ENCODE measurements around the gene PLXNA2. TPM values are rescaled to one million over a fixed set of nuclear protein-coding genes. Genes with fewer than 3 reads are reported as not detected.

PLXNA2 gene
- total and polyA plus RNA-seq, 2 donors (not counting 1 experiment from before 2014, with no cell fraction given), result 0.31 to 1.2 TPM

DNA sequence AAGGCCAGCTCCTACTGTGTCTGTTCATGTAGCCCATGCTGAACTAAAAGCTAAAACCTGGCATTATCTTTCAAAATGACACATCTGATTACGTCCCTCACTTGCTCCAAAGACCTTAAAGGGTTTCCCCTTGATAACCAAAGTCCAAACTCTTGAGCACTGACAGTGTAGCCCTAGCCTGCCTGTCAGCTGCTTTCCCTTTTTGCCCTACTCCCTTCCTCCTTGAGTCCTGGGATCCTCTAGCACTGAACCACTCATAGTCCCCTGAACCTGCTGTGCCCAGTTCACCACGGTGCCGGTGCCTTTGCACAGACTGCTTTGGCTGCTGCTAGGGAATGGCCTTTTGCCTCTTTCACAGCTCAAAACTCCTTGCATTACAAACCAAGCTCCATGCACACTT, 67.5 kb downstream of the PLXNA2 start:
- CTCF ChIA-PET, result no interaction called here
- no peak for ATAC-seq (ENCODE audit: low read depth)
- Mint-ChIP-seq H3K4me3 (no peak overlapping the region), H3K27ac (no peak overlapping the region), H3K9me3 (ENCODE audit: insufficient read depth) (no peaks in the 10 kb centered on the region), H3K4me1 (no peaks in the 10 kb centered on the region), H3K27me3 (peaks cover 10% of the 10 kb centered on the region)
- no peak overlapping the region for H3K4me2 ChIP-seq (replicated peaks; ENCODE audit: low read depth, low read length, poor library complexity, severe bottlenecking)
- POLR2A ChIA-PET, result no interaction called here
- no peak overlapping the region for H3K27ac ChIP-seq (ENCODE audit: low read length in 2 of 2)
- TF ChIP-seq EZH2 (IDR thresholded peaks at IDR 0.05; ENCODE audit: borderline replicate concordance, insufficient read depth, low read depth, low read length, poor library complexity, severe bottlenecking), result no peak
- TF ChIP-seq, protein P1, sequence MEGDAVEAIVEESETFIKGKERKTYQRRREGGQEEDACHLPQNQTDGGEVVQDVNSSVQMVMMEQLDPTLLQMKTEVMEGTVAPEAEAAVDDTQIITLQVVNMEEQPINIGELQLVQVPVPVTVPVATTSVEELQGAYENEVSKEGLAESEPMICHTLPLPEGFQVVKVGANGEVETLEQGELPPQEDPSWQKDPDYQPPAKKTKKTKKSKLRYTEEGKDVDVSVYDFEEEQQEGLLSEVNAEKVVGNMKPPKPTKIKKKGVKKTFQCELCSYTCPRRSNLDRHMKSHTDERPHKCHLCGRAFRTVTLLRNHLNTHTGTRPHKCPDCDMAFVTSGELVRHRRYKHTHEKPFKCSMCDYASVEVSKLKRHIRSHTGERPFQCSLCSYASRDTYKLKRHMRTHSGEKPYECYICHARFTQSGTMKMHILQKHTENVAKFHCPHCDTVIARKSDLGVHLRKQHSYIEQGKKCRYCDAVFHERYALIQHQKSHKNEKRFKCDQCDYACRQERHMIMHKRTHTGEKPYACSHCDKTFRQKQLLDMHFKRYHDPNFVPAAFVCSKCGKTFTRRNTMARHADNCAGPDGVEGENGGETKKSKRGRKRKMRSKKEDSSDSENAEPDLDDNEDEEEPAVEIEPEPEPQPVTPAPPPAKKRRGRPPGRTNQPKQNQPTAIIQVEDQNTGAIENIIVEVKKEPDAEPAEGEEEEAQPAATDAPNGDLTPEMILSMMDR (IDR thresholded peaks at IDR 0.05), result no peak
- H4K20me1 ChIP-seq (ENCODE audit: control insufficient read depth, insufficient read depth, low read length, poor library complexity, severe bottlenecking), result no peaks in the 10 kb centered on the region
- no peak for DNase-seq
- no peak overlapping the region for H3K9ac ChIP-seq (ENCODE audit: low read length)
- no peaks in the 10 kb centered on the region for H3K79me2 ChIP-seq (ENCODE audit: control insufficient read depth, insufficient read depth, low read length)
- H3K4me1 ChIP-seq (ENCODE audit: control insufficient read depth in 2 of 2, insufficient read depth in 2 of 2, low read length in 2 of 2), result no peaks in the 10 kb centered on the region
- no peak overlapping the region for H3K4me3 ChIP-seq (ENCODE audit: control extremely low read depth in 1 of 5, extremely low read depth in 1 of 5, insufficient read depth in 1 of 5, low read depth in 2 of 5, low read length in 4 of 5)
- no peaks in the 10 kb centered on the region for H3K27me3 ChIP-seq (replicated peaks in 1 of 4; ENCODE audit: control extremely low read depth in 1 of 4, control insufficient read depth in 3 of 4, insufficient read depth in 4 of 4, low read length in 3 of 4)
- no peaks in the 10 kb centered on the region for H3K36me3 ChIP-seq (replicated peaks in 1 of 2; ENCODE audit: control extremely low read depth in 1 of 2, control insufficient read depth in 1 of 2, extremely low read depth in 1 of 2, insufficient read depth in 2 of 2, low read length in 1 of 2)
- no peaks in the 10 kb centered on the region for H3K9me3 ChIP-seq (ENCODE audit: control extremely low read depth in 1 of 3, control insufficient read depth in 2 of 3, insufficient read depth in 1 of 3, low read length in 2 of 3)
- intact Hi-C loops (cut with micrococcal nuclease), result no loop called here
- 86% methylated on average over 3 of the region's 3 CpGs for WGBS (ENCODE audit: insufficient coverage)
- no peak overlapping the region for H2AFZ ChIP-seq (ENCODE audit: insufficient read depth, low read depth, low read length, poor library complexity, severe bottlenecking)

DNA sequence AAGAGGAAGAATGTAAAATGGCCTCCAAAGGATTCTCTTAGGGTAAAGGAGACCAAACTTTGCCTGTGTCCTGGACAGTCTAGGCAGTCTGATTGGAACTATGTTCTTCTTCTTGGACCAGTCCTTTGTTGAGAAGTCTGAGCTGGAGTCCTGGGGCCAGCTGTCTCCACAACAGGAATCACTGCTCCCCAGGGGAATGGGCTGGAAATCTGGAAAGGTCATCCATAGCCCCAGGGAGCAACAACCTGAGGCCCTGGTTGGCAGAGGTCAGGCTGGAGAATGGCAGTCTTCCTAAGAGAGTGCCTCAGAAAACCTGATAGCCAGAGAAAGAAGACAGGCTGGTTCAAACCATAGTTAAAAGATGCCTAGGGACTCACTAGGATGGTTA, 68.7 kb downstream of the PLXNA2 start:
- Mint-ChIP-seq H3K27ac (no peak overlapping the region), H3K4me3 (no peak overlapping the region), H3K9me3 (ENCODE audit: insufficient read depth) (no peaks in the 10 kb centered on the region), H3K27me3 (peaks cover 9% of the 10 kb centered on the region), H3K4me1 (no peaks in the 10 kb centered on the region)
- no peak overlapping the region for H3K9ac ChIP-seq (ENCODE audit: low read length)
- no peaks in the 10 kb centered on the region for H4K20me1 ChIP-seq (ENCODE audit: control insufficient read depth, insufficient read depth, low read length, poor library complexity, severe bottlenecking)
- no peaks in the 10 kb centered on the region for H3K9me3 ChIP-seq (ENCODE audit: control extremely low read depth in 1 of 3, control insufficient read depth in 2 of 3, insufficient read depth in 1 of 3, low read length in 2 of 3)
- no peak for DNase-seq
- no peak overlapping the region for H3K4me2 ChIP-seq (replicated peaks; ENCODE audit: low read depth, low read length, poor library complexity, severe bottlenecking)
- intact Hi-C loops (cut with micrococcal nuclease), result no loop called here
- no peak overlapping the region for H3K27ac ChIP-seq (ENCODE audit: low read length in 2 of 2)
- ChIA-PET POLR2A (no interaction called here), CTCF (no interaction called here)
- no peak overlapping the region for H3K4me3 ChIP-seq (ENCODE audit: control extremely low read depth in 1 of 5, extremely low read depth in 1 of 5, insufficient read depth in 1 of 5, low read depth in 2 of 5, low read length in 4 of 5)
- no peak for ATAC-seq (ENCODE audit: low read depth)
- H3K79me2 ChIP-seq (ENCODE audit: control insufficient read depth, insufficient read depth, low read length), result no peaks in the 10 kb centered on the region
- H2AFZ ChIP-seq (ENCODE audit: insufficient read depth, low read depth, low read length, poor library complexity, severe bottlenecking), result no peak overlapping the region
- TF ChIP-seq EZH2 (IDR thresholded peaks at IDR 0.05; ENCODE audit: borderline replicate concordance, insufficient read depth, low read depth, low read length, poor library complexity, severe bottlenecking), result no peak
- TF ChIP-seq, protein P1 (IDR thresholded peaks at IDR 0.05), result no peak
- no peaks in the 10 kb centered on the region for H3K4me1 ChIP-seq (ENCODE audit: control insufficient read depth in 2 of 2, insufficient read depth in 2 of 2, low read length in 2 of 2)
- no peaks in the 10 kb centered on the region for H3K27me3 ChIP-seq (replicated peaks in 1 of 4; ENCODE audit: control extremely low read depth in 1 of 4, control insufficient read depth in 3 of 4, insufficient read depth in 4 of 4, low read length in 3 of 4)
- H3K36me3 ChIP-seq (replicated peaks in 1 of 2; ENCODE audit: control extremely low read depth in 1 of 2, control insufficient read depth in 1 of 2, extremely low read depth in 1 of 2, insufficient read depth in 2 of 2, low read length in 1 of 2), result no peaks in the 10 kb centered on the region
